GM21576 (cell line): ENCODE results near the gene MTERF2.

Experiments used
- ATAC-seq: cut with Tn5 transposase; IDR thresholded peaks from one replicate; pipeline ENCODE4 v1.9.1; 2021; ENCODE audit warnings: mild to moderate bottlenecking, moderate library complexity; ENCODE audit not compliant: unreplicated experiment

The MTERF2 gene

GRCh38 chr12:106994579-106995220, 7.8 kb upstream of the MTERF2 start:
- no peak for ATAC-seq

GRCh38 chr12:106987846-106988245, 900 bp upstream of the MTERF2 start:
- ATAC-seq = no peak

GRCh38 chr12:106986135-106986534, 811 bp downstream of the MTERF2 start:
- no peak for ATAC-seq

- no peak for ATAC-seq
Observed at GRCh38 chr12:106985479-106985878, 1.5 kb downstream of the MTERF2 start.

GRCh38 chr12:106984588-106985137, 2.3 kb downstream of the MTERF2 start:
- ATAC-seq = no peak

- ATAC-seq = no peak
Observed at GRCh38 chr12:106982229-106982628, 4.7 kb downstream of the MTERF2 start.

- no peak for ATAC-seq
Observed at GRCh38 chr12:106981788-106982187, 5.2 kb downstream of the MTERF2 start.

- ATAC-seq = no peak
Observed at GRCh38 chr12:106980944-106981343, 6.0 kb downstream of the MTERF2 start.

- ATAC-seq = no peak
Observed at GRCh38 chr12:106978035-106978800, 8.7 kb downstream of the MTERF2 start.

GRCh38 chr12:106976668-106977067, 10.3 kb downstream of the MTERF2 start:
- no peak for ATAC-seq

- no peak for ATAC-seq
Observed at GRCh38 chr12:106975993-106976658, 10.8 kb downstream of the MTERF2 start.

GRCh38 chr12:106975098-106975497, 11.8 kb downstream of the MTERF2 start:
- ATAC-seq = no peak

- ATAC-seq = peak; percentile 85
Observed at GRCh38 chr12:106974511-106974910, 12.4 kb downstream of the MTERF2 start.

GRCh38 chr12:106973545-106973944, 13.4 kb downstream of the MTERF2 start:
- no peak for ATAC-seq

- ATAC-seq = no peak
Observed at GRCh38 chr12:106971065-106971464, 15.9 kb downstream of the MTERF2 start.

- ATAC-seq = no peak
Observed at GRCh38 chr12:106964526-106964925, 22.4 kb downstream of the MTERF2 start.

- no peak for ATAC-seq
Observed at GRCh38 chr12:106962286-106962685, 24.7 kb downstream of the MTERF2 start.

- ATAC-seq = no peak
Observed at GRCh38 chr12:106960443-106960842, 26.5 kb downstream of the MTERF2 start.

- ATAC-seq = no peak
Observed at GRCh38 chr12:106957583-106957982, 29.4 kb downstream of the MTERF2 start.

- ATAC-seq = peak; percentile 36
Observed at GRCh38 chr12:106956048-106956578, 30.8 kb downstream of the MTERF2 start.

- peak; percentile 71 for ATAC-seq
Observed at GRCh38 chr12:106955377-106956047, 31.4 kb downstream of the MTERF2 start, which contains the start of gene TMEM263. Gene TMEM263 (plus strand): TSS chr12:106955907. CDS start chr12:106967117, 11,210 bp downstream.
